HG03457 (cell line): ENCODE data around the gene FAM234A.
"Not testable (repeated sequence)": the region's sequence is repeated elsewhere in the genome, so short reads cannot be mapped to it uniquely, and the experiment has no call there.

Source experiments
- ATAC-seq: cut with Tn5 transposase; IDR thresholded peaks from one replicate; pipeline ENCODE4 v1.9.1; 2021; ENCODE audit warnings: moderate number of reproducible peaks; ENCODE audit not compliant: unreplicated experiment

FAM234A gene

GRCh38 chr16:234468-235305 is at the start of gene FAM234A:
Gene FAM234A, plus strand, starts transcription at chr16:234821. Its CDS starts 19,593 bp downstream, at chr16:254414.
- peak; percentile 75 for ATAC-seq

GRCh38 chr16:185213-185612 is 49.4 kb upstream of the FAM234A start:
- no peak for ATAC-seq

- ATAC-seq = no peak
Measured at GRCh38 chr16:185691-186090, 48.9 kb upstream of the FAM234A start.

GRCh38 chr16:187330-187729 is 47.3 kb upstream of the FAM234A start:
- ATAC-seq = no peak

GRCh38 chr16:188674-189073 is 45.9 kb upstream of the FAM234A start:
- ATAC-seq = no peak

- no peak for ATAC-seq
Measured at GRCh38 chr16:189604-190186, 44.9 kb upstream of the FAM234A start.

- no peak for ATAC-seq
Measured at GRCh38 chr16:191831-192230, 42.8 kb upstream of the FAM234A start.

GRCh38 chr16:192686-193085 is 41.9 kb upstream of the FAM234A start:
- ATAC-seq = no peak

GRCh38 chr16:193441-193840 is 41.2 kb upstream of the FAM234A start:
- no peak for ATAC-seq

GRCh38 chr16:194516-194915 is 40.1 kb upstream of the FAM234A start:
- no peak for ATAC-seq

GRCh38 chr16:200388-200787 is 34.2 kb upstream of the FAM234A start:
- no peak for ATAC-seq

- no peak for ATAC-seq
Measured at GRCh38 chr16:203246-203645, 31.4 kb upstream of the FAM234A start.

GRCh38 chr16:204046-204445 is 30.6 kb upstream of the FAM234A start:
- ATAC-seq = not testable (repeated sequence)

GRCh38 chr16:209359-209758 is 25.3 kb upstream of the FAM234A start:
- not testable (repeated sequence) for ATAC-seq

GRCh38 chr16:211631-212180 is 22.9 kb upstream of the FAM234A start:
- not testable (repeated sequence) for ATAC-seq

GRCh38 chr16:212999-213398 is 21.6 kb upstream of the FAM234A start:
- no peak for ATAC-seq

GRCh38 chr16:220021-220420 is 14.6 kb upstream of the FAM234A start:
- ATAC-seq = no peak

- no peak for ATAC-seq
Measured at GRCh38 chr16:228151-228851, 6.3 kb upstream of the FAM234A start.

- peak; percentile 78 for ATAC-seq
Measured at GRCh38 chr16:228852-229730, 5.5 kb upstream of the FAM234A start, which contains the start of gene LUC7L. Gene LUC7L, minus strand, starts transcription at chr16:229449. Its CDS starts 110 bp downstream, at chr16:229339.

- ATAC-seq = no peak
Measured at GRCh38 chr16:229731-230281, 4.8 kb upstream of the FAM234A start.
